Gastroesophageal sphincter (tissue), 3 donors: ENCODE data around the gene CYP4F2.

ENCODE experiments used
- POLR2A ChIP-seq, 2 donors: fragments of 450-650 bp; IDR thresholded peaks; one replicate each; pipeline ENCODE4 v1.6.1; 2017; ENCODE audit warnings: antibody characterized with exemption in 2 of 2, mild to moderate bottlenecking in 2 of 2, moderate library complexity in 1 of 2
- POLR2AphosphoS5 ChIP-seq: sonication (generic); formaldehyde crosslinking; IDR thresholded peaks from one replicate; pipeline ENCODE4 v1.6.1; 2017; ENCODE audit warnings: antibody characterized with exemption
- TF ChIP-seq, protein P1 (sequence below), 4 experiments: fragments of 200-600 bp in 2 of 4; fragments of 450-650 bp in 2 of 4; sonication (generic) in 1 of 4; IDR thresholded peaks; one replicate each; pipeline ENCODE4 v1.5.1; 2017 to 2019; ENCODE audit warnings: antibody characterized with exemption in 4 of 4, mild to moderate bottlenecking in 2 of 4, moderate library complexity in 2 of 4

GRCh38 chr19:15944401-15944800, 46.5 kb upstream of the CYP4F2 start:
- TF ChIP-seq POLR2A (IDR thresholded peaks at IDR 0.05): no peak
- TF ChIP-seq, protein P1, sequence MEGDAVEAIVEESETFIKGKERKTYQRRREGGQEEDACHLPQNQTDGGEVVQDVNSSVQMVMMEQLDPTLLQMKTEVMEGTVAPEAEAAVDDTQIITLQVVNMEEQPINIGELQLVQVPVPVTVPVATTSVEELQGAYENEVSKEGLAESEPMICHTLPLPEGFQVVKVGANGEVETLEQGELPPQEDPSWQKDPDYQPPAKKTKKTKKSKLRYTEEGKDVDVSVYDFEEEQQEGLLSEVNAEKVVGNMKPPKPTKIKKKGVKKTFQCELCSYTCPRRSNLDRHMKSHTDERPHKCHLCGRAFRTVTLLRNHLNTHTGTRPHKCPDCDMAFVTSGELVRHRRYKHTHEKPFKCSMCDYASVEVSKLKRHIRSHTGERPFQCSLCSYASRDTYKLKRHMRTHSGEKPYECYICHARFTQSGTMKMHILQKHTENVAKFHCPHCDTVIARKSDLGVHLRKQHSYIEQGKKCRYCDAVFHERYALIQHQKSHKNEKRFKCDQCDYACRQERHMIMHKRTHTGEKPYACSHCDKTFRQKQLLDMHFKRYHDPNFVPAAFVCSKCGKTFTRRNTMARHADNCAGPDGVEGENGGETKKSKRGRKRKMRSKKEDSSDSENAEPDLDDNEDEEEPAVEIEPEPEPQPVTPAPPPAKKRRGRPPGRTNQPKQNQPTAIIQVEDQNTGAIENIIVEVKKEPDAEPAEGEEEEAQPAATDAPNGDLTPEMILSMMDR (IDR thresholded peaks at IDR 0.05): no peak
- TF ChIP-seq POLR2AphosphoS5: no peak
